Measurements from ENCODE around the gene MAPK6.

DNA sequence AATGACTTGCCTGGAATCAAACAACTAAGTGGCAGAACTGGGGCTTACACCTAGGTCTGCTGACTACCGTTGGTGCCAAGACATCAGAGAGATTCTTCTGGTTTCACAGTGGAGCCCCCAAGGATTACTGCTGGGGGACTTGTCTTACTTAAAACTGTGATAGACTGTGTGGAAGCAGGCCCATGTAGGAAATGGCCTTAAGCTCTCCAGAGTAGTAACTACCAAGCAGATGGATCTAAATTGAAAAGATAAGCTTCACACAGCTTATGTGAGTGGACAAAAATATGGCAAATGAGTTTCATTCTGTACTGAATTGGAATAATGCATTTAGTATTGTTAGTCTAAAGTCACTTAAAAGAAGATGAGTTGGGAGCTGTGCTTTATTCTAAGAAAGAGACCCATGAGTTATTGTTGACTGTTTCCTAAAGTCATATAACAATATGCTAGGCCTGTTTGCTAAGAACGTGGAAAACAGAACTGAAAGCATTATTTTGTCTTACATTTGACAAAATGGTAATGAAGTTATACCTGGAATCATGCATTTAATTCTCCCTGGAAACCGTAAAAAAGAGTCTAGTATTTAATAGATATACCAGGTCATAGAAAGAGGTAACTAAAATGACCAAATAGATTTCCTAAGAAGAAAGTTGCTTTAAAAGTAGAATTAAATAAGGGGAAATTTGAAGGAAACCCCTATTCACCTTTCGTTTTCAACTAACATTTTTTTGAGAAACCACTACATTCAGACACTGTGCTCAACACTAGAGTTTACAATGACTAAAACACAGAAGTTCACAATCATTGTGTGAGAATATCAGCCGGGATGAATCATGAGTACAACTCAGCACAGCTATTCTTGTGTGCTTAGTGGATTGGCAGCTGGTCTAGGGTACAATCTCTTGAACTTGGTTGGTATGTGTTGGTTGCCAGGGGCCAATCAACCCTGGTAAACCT lies 13.0 kb upstream of the MAPK6 start:
- TF ChIP-seq, protein P1, sequence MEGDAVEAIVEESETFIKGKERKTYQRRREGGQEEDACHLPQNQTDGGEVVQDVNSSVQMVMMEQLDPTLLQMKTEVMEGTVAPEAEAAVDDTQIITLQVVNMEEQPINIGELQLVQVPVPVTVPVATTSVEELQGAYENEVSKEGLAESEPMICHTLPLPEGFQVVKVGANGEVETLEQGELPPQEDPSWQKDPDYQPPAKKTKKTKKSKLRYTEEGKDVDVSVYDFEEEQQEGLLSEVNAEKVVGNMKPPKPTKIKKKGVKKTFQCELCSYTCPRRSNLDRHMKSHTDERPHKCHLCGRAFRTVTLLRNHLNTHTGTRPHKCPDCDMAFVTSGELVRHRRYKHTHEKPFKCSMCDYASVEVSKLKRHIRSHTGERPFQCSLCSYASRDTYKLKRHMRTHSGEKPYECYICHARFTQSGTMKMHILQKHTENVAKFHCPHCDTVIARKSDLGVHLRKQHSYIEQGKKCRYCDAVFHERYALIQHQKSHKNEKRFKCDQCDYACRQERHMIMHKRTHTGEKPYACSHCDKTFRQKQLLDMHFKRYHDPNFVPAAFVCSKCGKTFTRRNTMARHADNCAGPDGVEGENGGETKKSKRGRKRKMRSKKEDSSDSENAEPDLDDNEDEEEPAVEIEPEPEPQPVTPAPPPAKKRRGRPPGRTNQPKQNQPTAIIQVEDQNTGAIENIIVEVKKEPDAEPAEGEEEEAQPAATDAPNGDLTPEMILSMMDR (tag by site-specific recombination; IDR thresholded peaks at IDR 0.05) = no peak
- TF ChIP-seq ZNF549 (tag by site-specific recombination; IDR thresholded peaks at IDR 0.05) = no peak
- no peak for TF ChIP-seq ZNF274 (IDR thresholded peaks at IDR 0.05; ENCODE audit: low read length)
- TF ChIP-seq ZNF274 (tag by site-specific recombination; IDR thresholded peaks at IDR 0.05; ENCODE audit: borderline replicate concordance) = no peak
- TF ChIP-seq, protein P2, sequence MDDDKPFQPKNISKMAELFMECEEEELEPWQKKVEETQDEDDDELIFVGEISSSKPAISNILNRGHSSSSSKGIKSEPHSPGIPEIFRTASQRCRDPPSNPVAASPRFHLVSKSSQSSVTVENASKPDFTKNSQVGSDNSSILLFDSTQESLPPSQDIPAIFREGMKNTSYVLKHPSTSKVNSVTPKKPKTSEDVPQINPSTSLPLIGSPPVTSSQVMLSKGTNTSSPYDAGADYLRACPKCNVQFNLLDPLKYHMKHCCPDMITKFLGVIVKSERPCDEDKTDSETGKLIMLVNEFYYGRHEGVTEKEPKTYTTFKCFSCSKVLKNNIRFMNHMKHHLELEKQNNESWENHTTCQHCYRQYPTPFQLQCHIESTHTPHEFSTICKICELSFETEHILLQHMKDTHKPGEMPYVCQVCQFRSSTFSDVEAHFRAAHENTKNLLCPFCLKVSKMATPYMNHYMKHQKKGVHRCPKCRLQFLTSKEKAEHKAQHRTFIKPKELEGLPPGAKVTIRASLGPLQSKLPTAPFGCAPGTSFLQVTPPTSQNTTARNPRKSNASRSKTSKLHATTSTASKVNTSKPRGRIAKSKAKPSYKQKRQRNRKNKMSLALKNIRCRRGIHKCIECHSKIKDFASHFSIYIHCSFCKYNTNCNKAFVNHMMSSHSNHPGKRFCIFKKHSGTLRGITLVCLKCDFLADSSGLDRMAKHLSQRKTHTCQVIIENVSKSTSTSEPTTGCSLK (tag by site-specific recombination; IDR thresholded peaks at IDR 0.05) = no peak
- no peak for TF ChIP-seq SCRT2 (tag by site-specific recombination; IDR thresholded peaks at IDR 0.05)
- no peak for TF ChIP-seq ZNF544 (tag by site-specific recombination; IDR thresholded peaks at IDR 0.05)
